Activated CD4-positive, alpha-beta memory T cell treated with anti-CD3 and anti-CD28 coated beads for 36 hours (primary cell): Measurements from ENCODE around the gene MAML2. TPM values are rescaled to one million over a fixed set of nuclear protein-coding genes. Genes with fewer than 3 reads are reported as not detected.

Experiments used
- CTCF ChIA-PET: fragments of 350-600 bp; sonication (Branson Sonifier 250); formaldehyde crosslinking; loops from one replicate; lab custom pipeline; 2021; ENCODE audit warnings: antibody characterized with exemption, inconsistent platforms; lab: Charles Lee
- POLR2A ChIA-PET: fragments of 350-600 bp; sonication (Branson Sonifier 250); formaldehyde crosslinking; loops from one replicate; lab custom pipeline; 2021; ENCODE audit warnings: antibody characterized with exemption; lab: Charles Lee
- DNase-seq: peaks from one replicate; pipeline ENCODE4 v3.0.0-alpha.2; 2020
- H3K27ac Mint-ChIP-seq: one replicate; pipeline ENCODE4 v1.8.0; 2021; ENCODE audit warnings: mixed read lengths
- H3K27me3 Mint-ChIP-seq: one replicate; pipeline ENCODE4 v1.8.0; 2021; ENCODE audit warnings: mixed read lengths
- H3K36me3 Mint-ChIP-seq: one replicate; pipeline ENCODE4 v1.8.0; 2021; ENCODE audit warnings: mixed read lengths
- H3K4me1 Mint-ChIP-seq: one replicate; pipeline ENCODE4 v1.8.0; 2021; ENCODE audit warnings: low read depth, mixed read lengths
- H3K4me3 Mint-ChIP-seq: one replicate; pipeline ENCODE4 v1.8.0; 2021; ENCODE audit warnings: mild to moderate bottlenecking, mixed read lengths
- H3K9me3 Mint-ChIP-seq: one replicate; pipeline ENCODE4 v1.8.0; 2021; ENCODE audit warnings: mixed read lengths
- intact Hi-C: fragments of 100-400 bp; cut with micrococcal nuclease; formaldehyde crosslinking; loops from one replicate; pipeline ENCODE4 v1.15.1; 2023
- total RNA-seq, 2 experiments: library from RNA; stranded (reverse); gene quantifications; one replicate each; pipeline ENCODE4 v1.2.3, GENCODE V29; 2021

MAML2 gene
- total RNA-seq, 2 experiments from 2014 or later = 24.2 TPM

DNA sequence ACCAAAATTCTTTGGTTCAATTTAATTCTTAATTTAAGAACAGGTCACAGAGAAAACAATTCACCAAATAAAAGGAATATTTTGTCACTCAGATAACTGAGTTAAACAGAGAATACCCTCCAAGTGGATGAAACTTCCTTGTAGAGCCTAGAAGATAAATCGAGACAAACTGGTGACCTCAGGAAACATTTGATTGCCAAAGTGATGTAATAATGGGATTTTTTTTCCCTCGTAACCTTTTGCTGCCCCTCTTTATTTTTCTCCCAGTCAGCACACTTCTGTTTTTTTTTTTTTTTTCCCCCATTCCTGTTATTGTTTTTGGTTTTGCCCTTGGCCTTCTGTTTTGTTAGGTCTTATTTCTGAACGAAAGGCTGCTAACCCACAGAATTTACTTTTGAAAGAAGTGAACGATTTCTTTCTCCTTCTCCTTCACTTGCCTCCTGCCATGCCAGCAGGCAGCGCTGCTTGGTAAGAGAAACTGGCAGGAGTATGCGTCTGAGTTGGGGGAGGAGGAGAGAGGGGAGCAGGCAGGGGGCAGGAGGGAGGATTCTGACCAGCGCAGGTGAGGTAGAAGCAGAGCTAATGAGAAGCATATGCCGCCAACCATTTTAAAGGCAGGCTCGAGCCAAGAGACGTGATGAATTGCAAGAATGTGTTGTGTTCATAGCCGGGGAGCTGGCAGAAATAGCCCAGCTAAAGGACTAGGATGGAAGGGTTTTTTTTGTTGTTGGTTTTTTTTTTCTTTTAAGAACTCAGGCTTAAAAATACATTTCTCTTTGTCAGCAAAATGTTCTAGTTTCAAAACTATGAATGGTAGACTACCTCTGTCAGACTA, 297.2 kb downstream of the MAML2 start:
- ChIA-PET CTCF (no interaction called here), POLR2A (no interaction called here)
- Mint-ChIP-seq H3K4me1 (peaks cover 39% of the 10 kb centered on the region), H3K9me3 (no peaks in the 10 kb centered on the region), H3K4me3 (no peak overlapping the region), H3K36me3 (peaks cover 15% of the 10 kb centered on the region), H3K27me3 (no peaks in the 10 kb centered on the region), H3K27ac (no peak overlapping the region)
- intact Hi-C loops = no loop called here
- DNase-seq = no peak

DNA sequence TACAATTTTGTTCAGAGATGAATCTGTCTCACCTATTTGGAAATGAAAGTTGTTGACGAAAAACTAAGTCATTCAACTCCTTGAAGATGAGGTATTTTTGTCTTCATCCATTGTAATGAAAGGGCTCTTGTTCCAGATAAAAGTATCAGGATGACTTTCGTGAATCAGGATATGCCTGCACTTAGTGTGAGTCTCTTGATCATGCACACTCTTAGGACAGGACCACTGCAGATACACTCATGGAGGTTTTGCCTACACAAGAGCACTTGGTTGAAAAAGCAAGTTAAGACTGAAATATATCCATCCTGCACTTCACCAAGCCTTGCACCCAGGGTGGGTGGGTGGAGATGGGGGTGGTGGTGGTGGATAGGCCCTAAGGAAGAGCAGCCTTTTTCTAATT, 298.2 kb downstream of the MAML2 start:
- POLR2A ChIA-PET = no interaction called here

DNA sequence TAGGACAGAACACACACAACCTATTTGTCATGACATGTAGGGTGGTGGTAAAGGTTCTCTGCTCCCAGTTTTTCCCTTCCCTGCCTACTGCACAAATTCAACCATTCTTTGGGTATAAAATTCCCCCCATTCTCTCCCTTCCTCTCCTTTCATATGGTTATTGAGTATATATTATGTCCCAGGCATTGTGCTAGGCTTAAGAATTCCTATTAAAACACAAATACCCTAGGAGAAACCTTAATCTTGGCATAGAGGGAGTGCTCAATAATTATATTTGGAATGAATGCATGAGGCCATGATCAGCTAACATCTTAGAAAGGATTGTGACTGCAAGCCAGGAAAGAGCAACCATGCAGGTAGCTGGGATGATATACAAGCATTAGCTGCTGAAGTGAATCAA, 298.7 kb downstream of the MAML2 start:
- POLR2A ChIA-PET = no interaction called here

More for the DNA sequence above, 298.2 kb downstream of the MAML2 start:
- CTCF ChIA-PET = no interaction called here
- Mint-ChIP-seq H3K9me3 (no peaks in the 10 kb centered on the region), H3K4me1 (peaks cover 31% of the 10 kb centered on the region), H3K36me3 (peaks cover 10% of the 10 kb centered on the region), H3K27me3 (no peaks in the 10 kb centered on the region), H3K4me3 (no peak overlapping the region), H3K27ac (no peak overlapping the region)
- intact Hi-C loops = no loop called here
- no peak for DNase-seq

DNA sequence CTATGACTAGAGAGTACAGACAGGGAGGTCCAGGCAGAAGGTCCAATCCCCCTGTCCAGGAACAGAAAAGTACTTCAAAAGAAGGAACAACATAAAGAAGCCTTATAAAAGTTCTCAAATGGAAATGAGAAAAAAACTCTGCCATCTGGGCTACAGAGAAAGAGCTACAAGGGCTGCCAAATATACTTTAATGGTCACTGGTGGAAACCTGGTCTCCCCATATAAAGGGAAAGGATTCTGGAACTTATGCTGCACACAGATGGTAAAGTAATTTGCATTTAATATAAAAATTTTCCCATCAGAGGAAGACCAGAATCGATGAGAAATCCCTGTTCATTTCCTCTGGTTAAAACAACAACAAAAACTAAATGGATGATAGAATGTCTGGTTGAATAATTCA, 299.7 kb downstream of the MAML2 start:
- POLR2A ChIA-PET = no interaction called here
- CTCF ChIA-PET = no interaction called here
- Mint-ChIP-seq H3K9me3 (no peaks in the 10 kb centered on the region), H3K27me3 (no peaks in the 10 kb centered on the region), H3K36me3 (peaks cover 8% of the 10 kb centered on the region), H3K4me1 (peaks cover 27% of the 10 kb centered on the region), H3K27ac (no peak overlapping the region), H3K4me3 (no peak overlapping the region)
- no peak for DNase-seq
- intact Hi-C loops = no loop called here

More for the DNA sequence above, 298.7 kb downstream of the MAML2 start:
- CTCF ChIA-PET = no interaction called here
- H3K4me1 Mint-ChIP-seq = peaks cover 28% of the 10 kb centered on the region
- no peaks in the 10 kb centered on the region for H3K9me3 Mint-ChIP-seq
- H3K4me3 Mint-ChIP-seq = no peak overlapping the region
- peaks cover 8% of the 10 kb centered on the region for H3K36me3 Mint-ChIP-seq
- intact Hi-C loops = no loop called here
- H3K27ac Mint-ChIP-seq = no peak overlapping the region
- no peak for DNase-seq
- H3K27me3 Mint-ChIP-seq = no peaks in the 10 kb centered on the region

DNA sequence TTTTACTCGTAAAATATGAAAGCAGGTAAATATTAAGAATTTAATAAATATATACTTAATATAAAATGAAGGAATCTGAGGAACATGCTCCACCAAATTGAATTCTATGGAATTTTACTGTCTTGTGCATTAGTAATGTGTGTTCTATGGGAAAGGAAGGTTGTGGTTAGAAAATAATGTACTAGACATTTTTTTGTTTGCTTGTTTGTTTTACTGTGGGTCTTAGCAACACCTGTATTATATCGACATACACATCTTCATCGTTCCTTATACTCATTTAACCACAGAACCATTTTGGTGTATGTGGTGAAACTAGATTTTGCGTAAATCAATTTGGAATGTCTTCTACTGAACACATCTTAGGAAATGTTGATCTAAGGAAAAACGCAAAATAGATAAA, 304.9 kb downstream of the MAML2 start:
- H3K36me3 Mint-ChIP-seq = peaks cover 16% of the 10 kb centered on the region

DNA sequence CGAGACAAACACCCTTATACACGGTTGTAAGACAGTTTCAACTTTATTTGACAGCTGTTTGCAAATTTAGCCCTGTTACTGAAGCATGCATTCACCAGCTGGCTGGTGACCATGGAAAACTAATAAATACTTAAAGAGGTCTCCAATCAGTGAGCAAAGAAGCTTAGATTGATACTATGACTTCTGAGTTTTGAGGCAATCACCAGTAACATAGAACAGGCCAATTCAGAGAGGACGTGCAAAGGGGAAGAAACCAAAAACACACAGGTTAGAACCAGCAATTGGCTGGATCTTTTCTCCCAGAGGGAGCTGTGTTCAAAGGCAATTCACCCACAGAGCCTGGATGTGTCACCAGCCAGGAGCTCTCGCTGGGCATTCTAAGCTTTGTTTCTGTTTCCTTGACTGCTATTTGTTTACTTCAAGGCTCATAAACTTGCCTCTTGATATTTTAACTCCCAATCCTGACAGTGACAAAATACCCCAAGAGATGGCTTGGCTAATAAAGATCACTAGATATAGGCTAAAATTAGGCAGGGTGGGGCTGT, 305.5 kb downstream of the MAML2 start:
- Mint-ChIP-seq H3K9me3 (no peaks in the 10 kb centered on the region), H3K4me3 (no peak overlapping the region), H3K36me3 (peaks cover 15% of the 10 kb centered on the region), H3K4me1 (peaks cover 21% of the 10 kb centered on the region), H3K27ac (no peak overlapping the region), H3K27me3 (no peaks in the 10 kb centered on the region)
- ChIA-PET POLR2A (no interaction called here), CTCF (no interaction called here)
- intact Hi-C loops = no loop called here
- DNase-seq = no peak

More for the DNA sequence above, 304.9 kb downstream of the MAML2 start:
- ChIA-PET CTCF (no interaction called here), POLR2A (interaction anchor here (0.5 kb wide), 1 partner anchor 110 kb away, joined by 4 read pairs; no protein-coding TSS in a partner anchor)
- H3K27ac Mint-ChIP-seq = no peak overlapping the region
- intact Hi-C loops = no loop called here
- DNase-seq = no peak
- no peaks in the 10 kb centered on the region for H3K27me3 Mint-ChIP-seq
- no peak overlapping the region for H3K4me3 Mint-ChIP-seq
- H3K9me3 Mint-ChIP-seq = no peaks in the 10 kb centered on the region
- peaks cover 21% of the 10 kb centered on the region for H3K4me1 Mint-ChIP-seq

DNA sequence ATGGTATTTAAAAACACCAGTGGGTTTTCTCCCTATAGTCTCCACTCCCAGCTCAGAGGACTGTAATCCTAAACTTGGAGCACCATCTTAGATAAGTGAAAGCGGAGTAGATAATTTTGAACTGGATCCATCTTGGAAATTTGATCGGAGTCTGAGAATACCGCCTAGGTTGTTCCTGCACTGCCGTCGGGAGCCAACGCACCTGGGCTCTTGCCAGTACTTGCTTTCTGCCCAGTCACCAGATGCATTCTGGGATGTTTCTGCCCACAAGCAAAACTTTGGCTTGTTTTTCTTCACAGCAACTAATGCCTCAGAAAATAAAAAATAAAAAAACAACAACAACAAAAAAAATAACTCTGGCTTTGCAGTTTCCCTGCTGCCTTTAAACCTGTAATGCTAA, 306.1 kb downstream of the MAML2 start:
- Mint-ChIP-seq H3K36me3 (peaks cover 12% of the 10 kb centered on the region), H3K27me3 (no peaks in the 10 kb centered on the region), H3K4me1 (peaks cover 21% of the 10 kb centered on the region), H3K4me3 (no peak overlapping the region), H3K9me3 (no peaks in the 10 kb centered on the region), H3K27ac (no peak overlapping the region)
- intact Hi-C loops = no loop called here
- POLR2A ChIA-PET = no interaction called here
- CTCF ChIA-PET = interaction anchor here (0.6 kb wide), 1 partner anchor 22 kb away, joined by 3 read pairs; no protein-coding TSS in a partner anchor
- DNase-seq = no peak

DNA sequence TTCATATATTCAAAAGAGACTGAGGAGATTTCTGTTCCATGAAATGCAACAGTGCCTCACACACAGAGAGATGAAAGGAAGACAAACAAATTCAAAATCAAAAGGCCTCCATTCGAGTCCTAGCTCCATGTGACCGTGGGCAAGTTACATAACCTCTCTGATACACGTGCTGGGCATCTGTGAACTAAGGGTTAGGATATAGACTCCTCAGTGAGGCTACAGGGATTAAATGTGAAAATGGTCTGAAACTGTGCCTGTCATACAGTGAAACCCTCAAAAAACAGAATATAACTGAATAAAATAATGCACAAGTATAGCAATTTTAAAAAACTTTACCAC, 307.3 kb downstream of the MAML2 start:
- Mint-ChIP-seq H3K27me3 (no peaks in the 10 kb centered on the region), H3K4me3 (no peak overlapping the region), H3K36me3 (peaks cover 10% of the 10 kb centered on the region), H3K9me3 (no peaks in the 10 kb centered on the region), H3K27ac (no peak overlapping the region), H3K4me1 (peaks cover 21% of the 10 kb centered on the region)
- DNase-seq = no peak
- intact Hi-C loops = no loop called here
- CTCF ChIA-PET = interaction anchor here (0.6 to 1.2 kb wide), 2 partner anchors 306 to 308 kb away, joined by 3 to 4 read pairs; no protein-coding TSS in a partner anchor
- POLR2A ChIA-PET = no interaction called here

DNA sequence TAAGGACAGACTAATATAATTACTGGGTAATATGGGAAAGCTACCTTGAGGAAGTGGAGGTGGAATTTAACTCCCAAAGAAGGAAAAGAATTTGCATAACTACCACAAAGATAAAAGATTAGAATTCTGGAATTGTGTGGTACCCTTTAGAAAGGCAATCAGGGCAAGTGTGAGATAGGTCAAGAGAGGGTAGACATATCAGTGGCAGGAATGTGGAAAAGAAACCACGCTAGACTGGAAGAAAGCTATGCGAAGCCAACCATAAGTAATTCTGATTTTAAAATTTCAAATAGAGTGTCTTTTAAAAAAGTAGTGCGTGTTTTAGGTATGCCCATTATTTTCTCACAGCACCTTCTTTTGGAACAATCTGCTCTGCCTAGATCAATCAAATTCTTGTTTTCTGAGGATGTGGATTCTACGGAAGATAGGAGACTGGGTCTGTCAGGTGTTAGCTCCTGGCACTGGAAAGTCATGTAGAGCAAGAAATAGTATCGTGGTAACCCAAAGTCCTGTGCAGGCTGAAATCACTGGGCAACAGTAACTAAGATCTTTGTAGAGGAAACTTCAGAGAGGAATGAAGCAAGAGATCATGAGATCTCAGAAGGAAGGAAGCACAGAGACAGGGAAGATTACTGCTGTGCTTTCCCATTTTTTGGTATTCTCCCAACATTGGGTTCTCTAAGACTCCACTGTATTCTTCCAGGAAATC, 307.8 kb downstream of the MAML2 start:
- intact Hi-C loops = no loop called here
- H3K4me1 Mint-ChIP-seq = peaks cover 21% of the 10 kb centered on the region
- POLR2A ChIA-PET = no interaction called here
- H3K27ac Mint-ChIP-seq = no peak overlapping the region
- no peak for DNase-seq
- CTCF ChIA-PET = interaction anchor here (1.2 kb wide), 2 partner anchors 307 to 359 kb away, joined by 4 read pairs; no protein-coding TSS in a partner anchor
- no peaks in the 10 kb centered on the region for H3K27me3 Mint-ChIP-seq
- no peak overlapping the region for H3K4me3 Mint-ChIP-seq
- no peaks in the 10 kb centered on the region for H3K9me3 Mint-ChIP-seq
- peaks cover 10% of the 10 kb centered on the region for H3K36me3 Mint-ChIP-seq

DNA sequence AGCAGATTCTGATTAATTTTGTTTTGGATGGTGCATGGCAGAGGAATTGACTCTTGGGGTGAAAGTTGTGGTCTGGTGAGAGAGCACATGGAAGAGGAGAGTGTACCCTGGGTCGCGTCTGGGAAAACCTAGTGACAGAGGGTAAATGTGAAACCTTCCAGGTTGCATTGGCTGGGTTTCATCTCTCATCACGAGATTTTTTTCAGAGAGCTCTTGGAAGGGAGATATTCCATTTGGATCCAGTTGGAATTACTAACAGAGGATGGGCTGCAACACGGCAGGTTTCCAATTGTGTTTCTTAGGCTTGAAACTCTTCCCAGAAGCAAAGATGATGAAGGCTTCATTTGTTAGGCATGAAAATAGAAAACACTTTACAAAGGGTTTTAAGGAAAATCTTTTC, 309.4 kb downstream of the MAML2 start:
- Mint-ChIP-seq H3K27ac (no peak overlapping the region), H3K27me3 (no peaks in the 10 kb centered on the region), H3K36me3 (peaks cover 10% of the 10 kb centered on the region), H3K9me3 (no peaks in the 10 kb centered on the region), H3K4me3 (no peak overlapping the region), H3K4me1 (peaks cover 27% of the 10 kb centered on the region)
- intact Hi-C loops = no loop called here
- POLR2A ChIA-PET = no interaction called here
- CTCF ChIA-PET = no interaction called here
- no peak for DNase-seq

DNA sequence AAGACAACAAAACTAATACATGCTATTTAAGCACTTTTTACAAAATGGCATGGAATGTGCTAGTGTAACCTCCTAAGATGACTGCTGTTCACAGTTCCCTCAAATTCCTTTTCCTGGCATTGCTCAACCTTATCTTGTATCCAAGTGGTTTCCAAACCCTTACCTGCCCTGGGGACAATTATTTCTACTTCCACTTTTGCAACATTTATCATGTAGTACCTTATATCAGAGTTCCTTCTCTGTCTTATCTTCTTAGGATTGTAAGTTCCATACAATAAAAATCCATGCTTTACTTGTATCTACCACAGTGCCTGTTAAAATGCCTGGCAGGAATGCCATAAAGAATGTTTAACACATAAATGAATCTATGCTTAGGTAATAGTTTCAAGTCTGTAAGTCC, 309.9 kb downstream of the MAML2 start:
- intact Hi-C loops = no loop called here
- POLR2A ChIA-PET = no interaction called here

DNA sequence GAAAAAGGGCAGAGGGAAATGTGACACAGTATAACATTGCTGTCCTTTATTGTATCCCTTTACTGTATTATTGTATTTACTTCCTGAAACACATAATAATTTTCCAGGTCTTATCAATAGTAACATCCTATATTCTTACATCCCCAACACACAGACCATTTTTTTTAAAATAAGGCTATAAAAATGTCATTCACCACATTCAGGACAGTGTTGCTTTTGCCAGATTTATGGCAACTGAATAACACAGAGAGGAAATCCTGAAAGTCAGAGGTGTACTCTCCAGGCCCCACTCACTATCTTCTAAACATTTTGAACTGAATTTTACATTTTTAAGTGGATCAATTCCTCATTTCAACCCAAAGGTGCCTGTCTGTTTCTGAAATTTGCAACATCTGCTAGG, 314.2 kb downstream of the MAML2 start:
- intact Hi-C loops = no loop called here
- H3K4me1 Mint-ChIP-seq = peaks cover 38% of the 10 kb centered on the region
- no peak for DNase-seq
- H3K9me3 Mint-ChIP-seq = no peaks in the 10 kb centered on the region
- H3K27ac Mint-ChIP-seq = no peak overlapping the region
- no peaks in the 10 kb centered on the region for H3K27me3 Mint-ChIP-seq
- POLR2A ChIA-PET = no interaction called here
- H3K36me3 Mint-ChIP-seq = peaks cover 9% of the 10 kb centered on the region
- CTCF ChIA-PET = interaction anchor here (0.8 kb wide), 1 partner anchor 55 kb away, joined by 3 read pairs; no protein-coding TSS in a partner anchor
- no peak overlapping the region for H3K4me3 Mint-ChIP-seq

More for the DNA sequence above, 309.9 kb downstream of the MAML2 start:
- no peaks in the 10 kb centered on the region for H3K9me3 Mint-ChIP-seq
- no peak overlapping the region for H3K27ac Mint-ChIP-seq
- CTCF ChIA-PET = no interaction called here
- H3K36me3 Mint-ChIP-seq = peaks cover 12% of the 10 kb centered on the region
- H3K27me3 Mint-ChIP-seq = no peaks in the 10 kb centered on the region
- no peak for DNase-seq
- H3K4me1 Mint-ChIP-seq = peaks cover 30% of the 10 kb centered on the region
- no peak overlapping the region for H3K4me3 Mint-ChIP-seq
